Right lobe of liver (tissue), 4 donors: ENCODE measurements around the gene POLR3E.

Experiments used
- POLR2A ChIP-seq: fragments of 450-650 bp; IDR thresholded peaks from one replicate; pipeline ENCODE4 v1.6.1; 2017; ENCODE audit warnings: antibody characterized with exemption, mild to moderate bottlenecking
- TF ChIP-seq, protein P1 (sequence below), 4 donors: fragments of 200-600 bp in 3 of 4; fragments of 450-650 bp in 1 of 4; IDR thresholded peaks; one replicate each; pipeline versions ENCODE4 v1.5.1 to v1.8.0; 2016 to 2022; ENCODE audit warnings: antibody characterized with exemption in 4 of 4, mild to moderate bottlenecking in 2 of 4
- donor health status: DM: no; HTN: no; CAD: no.
- donor health status: DM: no; HTN: no; CAD: no.
- donor health status: DM: no; HTN: yes; CAD: no.

DNA sequence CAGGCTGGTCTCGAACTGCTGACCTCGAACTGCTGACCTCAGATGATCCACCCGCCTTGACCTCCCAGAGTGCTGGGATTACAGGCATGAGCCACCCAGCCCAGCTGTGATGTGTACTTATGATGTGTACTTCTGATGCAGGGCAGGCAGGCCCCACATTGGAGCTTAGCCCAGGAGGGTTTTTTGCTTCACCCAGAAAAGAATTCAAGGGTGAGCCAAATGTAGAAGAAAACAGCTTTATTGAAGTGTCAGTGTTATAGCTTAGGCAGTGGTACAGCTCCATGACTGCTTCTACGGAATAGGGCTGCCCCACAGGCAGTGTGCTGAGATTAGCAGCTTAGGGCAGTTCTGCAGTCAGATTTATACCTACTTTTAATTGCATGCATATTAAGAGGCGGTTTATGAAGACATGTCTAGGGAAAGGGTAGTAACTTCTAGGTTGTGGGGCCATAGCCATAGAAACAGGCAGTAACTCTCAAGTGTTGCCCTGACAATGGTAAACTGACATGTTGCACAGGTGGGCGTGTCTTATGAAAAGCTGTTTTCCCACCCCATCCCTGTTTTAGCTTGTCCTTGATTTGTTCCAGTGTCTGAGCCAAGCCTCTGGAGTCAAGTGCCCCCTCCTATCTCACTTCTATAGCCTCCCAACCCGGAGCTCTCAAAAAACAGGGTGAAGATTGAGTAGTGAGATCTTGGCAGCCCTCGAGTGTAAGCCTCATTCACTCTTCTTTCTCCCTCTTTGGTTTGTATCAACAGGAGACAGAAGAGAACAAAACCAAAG is 24.1 kb upstream of the POLR3E start:
- TF ChIP-seq, protein P1, sequence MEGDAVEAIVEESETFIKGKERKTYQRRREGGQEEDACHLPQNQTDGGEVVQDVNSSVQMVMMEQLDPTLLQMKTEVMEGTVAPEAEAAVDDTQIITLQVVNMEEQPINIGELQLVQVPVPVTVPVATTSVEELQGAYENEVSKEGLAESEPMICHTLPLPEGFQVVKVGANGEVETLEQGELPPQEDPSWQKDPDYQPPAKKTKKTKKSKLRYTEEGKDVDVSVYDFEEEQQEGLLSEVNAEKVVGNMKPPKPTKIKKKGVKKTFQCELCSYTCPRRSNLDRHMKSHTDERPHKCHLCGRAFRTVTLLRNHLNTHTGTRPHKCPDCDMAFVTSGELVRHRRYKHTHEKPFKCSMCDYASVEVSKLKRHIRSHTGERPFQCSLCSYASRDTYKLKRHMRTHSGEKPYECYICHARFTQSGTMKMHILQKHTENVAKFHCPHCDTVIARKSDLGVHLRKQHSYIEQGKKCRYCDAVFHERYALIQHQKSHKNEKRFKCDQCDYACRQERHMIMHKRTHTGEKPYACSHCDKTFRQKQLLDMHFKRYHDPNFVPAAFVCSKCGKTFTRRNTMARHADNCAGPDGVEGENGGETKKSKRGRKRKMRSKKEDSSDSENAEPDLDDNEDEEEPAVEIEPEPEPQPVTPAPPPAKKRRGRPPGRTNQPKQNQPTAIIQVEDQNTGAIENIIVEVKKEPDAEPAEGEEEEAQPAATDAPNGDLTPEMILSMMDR (IDR thresholded peaks at IDR 0.05), result no peak
- TF ChIP-seq POLR2A, result no peak
